GM10266 (cell line): ENCODE measurements around the gene WHRN.

Source experiments
- DNase-seq: peaks from one replicate; pipeline ENCODE4 v3.0.0; 2012; ENCODE audit errors: extremely low spot score
- TF ChIP-seq, protein P1 (sequence below): IDR thresholded peaks from 2 replicates; pipeline ENCODE4 v1.5.1; 2012; ENCODE audit warnings: mild to moderate bottlenecking, low read depth; ENCODE audit not compliant: control insufficient read depth, insufficient read depth; ENCODE audit errors: missing control alignments

The WHRN gene

DNA sequence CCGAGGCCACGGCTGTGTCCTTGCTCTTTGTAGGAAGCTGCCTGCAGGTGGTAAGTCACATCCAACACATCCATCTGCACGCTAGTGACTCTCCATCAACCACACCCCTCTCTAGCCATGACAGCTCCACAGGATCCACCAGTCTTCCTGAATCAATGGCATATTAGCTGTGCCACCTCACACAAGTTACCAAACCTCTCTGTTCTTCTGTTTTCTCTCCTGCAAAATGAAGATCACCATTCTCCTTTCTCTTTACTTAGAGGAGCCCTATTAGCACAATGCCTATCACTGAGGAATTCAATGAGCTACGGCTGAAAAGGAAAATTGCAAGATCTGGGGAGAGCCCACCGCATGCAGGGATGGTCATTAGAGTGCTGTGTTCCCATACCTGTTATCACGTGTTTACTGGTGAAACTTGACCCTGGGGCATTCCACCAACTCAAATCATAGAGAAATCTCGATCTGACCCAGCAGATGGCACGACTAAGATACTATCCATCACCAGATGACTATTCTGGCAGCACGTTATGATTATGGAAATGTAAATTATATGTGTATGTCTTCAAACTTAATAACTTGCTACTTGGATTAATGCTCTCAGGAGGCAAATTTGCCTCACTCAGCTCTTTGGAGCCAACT lies 20.9 kb downstream of the WHRN start:
- no peak for DNase-seq
- TF ChIP-seq, protein P1, sequence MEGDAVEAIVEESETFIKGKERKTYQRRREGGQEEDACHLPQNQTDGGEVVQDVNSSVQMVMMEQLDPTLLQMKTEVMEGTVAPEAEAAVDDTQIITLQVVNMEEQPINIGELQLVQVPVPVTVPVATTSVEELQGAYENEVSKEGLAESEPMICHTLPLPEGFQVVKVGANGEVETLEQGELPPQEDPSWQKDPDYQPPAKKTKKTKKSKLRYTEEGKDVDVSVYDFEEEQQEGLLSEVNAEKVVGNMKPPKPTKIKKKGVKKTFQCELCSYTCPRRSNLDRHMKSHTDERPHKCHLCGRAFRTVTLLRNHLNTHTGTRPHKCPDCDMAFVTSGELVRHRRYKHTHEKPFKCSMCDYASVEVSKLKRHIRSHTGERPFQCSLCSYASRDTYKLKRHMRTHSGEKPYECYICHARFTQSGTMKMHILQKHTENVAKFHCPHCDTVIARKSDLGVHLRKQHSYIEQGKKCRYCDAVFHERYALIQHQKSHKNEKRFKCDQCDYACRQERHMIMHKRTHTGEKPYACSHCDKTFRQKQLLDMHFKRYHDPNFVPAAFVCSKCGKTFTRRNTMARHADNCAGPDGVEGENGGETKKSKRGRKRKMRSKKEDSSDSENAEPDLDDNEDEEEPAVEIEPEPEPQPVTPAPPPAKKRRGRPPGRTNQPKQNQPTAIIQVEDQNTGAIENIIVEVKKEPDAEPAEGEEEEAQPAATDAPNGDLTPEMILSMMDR: no peak

DNA sequence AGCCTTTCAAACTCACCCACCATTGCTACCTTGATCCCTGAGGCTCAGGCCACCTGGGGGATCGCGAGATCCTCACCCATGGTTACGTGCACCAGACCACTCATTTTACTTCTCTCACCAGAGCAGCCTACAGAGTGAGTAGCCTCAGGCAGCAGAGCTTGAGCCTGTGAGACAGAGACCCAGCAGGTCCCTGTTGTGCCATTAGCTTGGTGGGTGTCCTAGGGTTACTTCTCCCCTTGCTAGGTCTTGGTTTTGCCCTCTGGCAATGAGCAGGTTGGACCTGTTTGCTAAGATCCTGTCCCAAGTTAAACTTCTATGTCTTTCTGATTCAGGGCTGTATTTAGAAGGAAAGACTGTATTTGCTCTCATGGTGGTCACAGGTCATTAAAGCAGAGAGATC lies 21.8 kb downstream of the WHRN start:
- no peak for DNase-seq
- TF ChIP-seq, protein P1: no peak

DNA sequence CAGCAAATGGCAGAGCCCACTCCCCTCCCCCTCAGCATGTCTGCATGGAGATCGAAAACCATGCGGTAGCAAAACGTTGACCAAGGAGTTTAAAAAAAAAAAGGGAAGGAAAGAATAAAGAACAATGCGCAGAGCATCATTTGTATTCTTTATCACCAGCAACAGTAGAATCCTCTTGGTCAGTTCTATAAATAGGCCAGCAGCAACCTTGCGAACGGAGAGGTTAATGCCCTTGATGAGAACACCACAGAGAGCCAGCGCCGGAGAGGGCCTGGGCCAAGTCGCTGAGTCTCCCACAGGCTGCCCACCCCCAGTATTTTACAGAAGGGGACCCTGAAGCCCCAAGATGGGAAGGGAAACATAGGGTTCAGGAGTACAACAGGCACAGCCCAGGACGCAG lies 22.7 kb downstream of the WHRN start:
- no peak for DNase-seq
- TF ChIP-seq, protein P1: no peak

DNA sequence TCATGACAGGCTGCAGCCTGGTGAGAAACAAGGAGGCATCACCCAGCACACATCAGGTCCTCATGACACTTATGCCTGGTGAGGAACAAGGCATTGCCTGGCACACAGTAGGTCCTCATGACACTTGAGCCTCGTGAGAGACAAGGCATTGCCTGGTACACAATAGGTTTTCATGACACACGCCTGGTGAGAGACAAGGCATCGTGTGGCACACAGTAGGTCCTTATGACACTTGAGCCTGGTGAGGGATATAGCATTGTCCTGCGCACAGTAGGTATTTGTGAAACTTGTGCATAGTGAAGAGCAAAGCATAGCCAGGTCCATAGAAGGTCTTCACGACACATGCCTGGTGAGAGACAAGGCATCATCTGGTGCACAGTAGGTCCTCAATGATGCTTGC lies 23.5 kb downstream of the WHRN start:
- TF ChIP-seq, protein P1: no peak
- DNase-seq: no peak

DNA sequence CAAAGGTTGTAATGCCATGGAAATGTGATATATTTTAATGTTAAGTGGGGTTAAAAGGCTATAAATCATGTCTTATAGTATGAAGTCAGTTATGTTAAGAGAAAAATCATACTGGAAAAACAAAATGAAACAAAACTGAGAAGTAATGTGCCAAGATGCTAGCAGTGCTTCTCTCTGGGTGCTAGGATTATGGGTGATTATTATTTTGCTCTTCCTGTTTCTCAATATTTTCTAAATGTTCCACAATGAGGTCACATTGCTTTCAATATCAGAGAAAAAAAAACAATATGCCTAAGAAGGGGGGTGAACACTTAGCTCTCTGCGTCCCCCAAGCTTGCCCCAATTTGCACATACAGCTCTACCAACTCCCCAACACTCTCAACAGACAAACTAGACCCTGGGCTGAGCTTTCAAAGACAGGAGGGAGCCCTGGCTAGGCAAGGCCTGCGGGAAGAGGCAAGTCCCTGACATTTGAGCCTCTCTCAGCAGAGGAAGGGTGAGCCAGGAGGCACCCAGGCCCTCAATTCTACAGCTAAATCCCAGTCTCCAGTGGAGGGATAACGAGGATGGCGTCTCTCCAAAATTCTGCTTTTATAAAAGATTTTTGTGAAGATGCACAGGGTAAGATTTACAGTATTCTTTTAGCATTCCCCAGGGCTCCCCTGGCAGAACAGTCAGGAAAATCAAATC lies 24.4 kb downstream of the WHRN start:
- TF ChIP-seq, protein P1: no peak
- DNase-seq: no peak

DNA sequence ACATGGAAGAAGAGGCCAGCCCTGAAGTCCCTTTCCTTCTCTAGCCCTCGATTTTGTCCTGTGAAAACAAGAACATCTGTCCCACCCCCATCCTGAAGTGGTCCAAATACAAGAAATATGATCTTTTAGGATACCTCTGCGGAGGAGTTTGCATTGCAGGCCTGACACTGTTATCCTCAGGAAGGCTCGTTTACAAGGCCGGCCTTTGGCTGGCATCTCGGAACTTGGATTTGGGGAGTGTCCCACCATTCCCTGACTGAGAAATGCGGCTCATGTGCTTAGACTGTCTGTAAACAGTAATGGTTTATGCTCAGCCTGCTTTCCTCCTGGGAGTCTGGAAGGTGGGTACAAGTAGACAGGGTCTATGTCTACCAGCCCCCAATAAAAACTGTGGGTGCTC lies 26.4 kb downstream of the WHRN start:
- TF ChIP-seq, protein P1: no peak
- DNase-seq: no peak

DNA sequence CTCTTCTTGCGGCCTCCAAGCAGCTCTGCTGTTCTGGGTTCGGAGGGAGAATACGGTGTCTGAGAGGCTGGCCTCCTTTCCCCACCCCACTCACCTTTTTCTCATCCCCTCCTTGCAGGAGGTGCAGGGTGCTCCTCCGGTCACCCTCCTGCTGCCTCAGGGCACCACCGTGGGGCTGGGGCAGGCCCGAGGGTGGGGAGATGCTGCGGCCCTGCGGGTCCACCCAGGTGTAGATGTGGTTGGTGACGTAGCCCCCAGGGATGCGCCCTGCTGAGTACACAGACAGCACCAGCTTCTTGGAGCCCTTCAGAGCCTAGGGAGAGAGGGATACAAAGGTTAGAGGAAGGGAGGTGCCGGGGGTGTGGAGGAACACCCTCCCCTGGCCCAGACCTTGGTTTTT lies 26.8 kb downstream of the WHRN start:
- TF ChIP-seq, protein P1: no peak
- DNase-seq: no peak
